ENCODE data around the gene YPEL3.
A peak's percentile ranks its signal among the peaks of the same experiment; 100 is the strongest.

The YPEL3 gene

GRCh38 chr16:30113031-30113710, 17.2 kb upstream of the YPEL3 start, which contains the start of gene GDPD3:
Gene GDPD3 (minus strand): TSS chr16:30113537. CDS start chr16:30113478, 59 bp downstream.
- in situ Hi-C loops (cut with MboI; ENCODE audit: low sequenced_read_pairs), result loop anchor here (25.0 kb wide), 1 partner anchor 524 kb away; no protein-coding TSS in a partner anchor

DNA sequence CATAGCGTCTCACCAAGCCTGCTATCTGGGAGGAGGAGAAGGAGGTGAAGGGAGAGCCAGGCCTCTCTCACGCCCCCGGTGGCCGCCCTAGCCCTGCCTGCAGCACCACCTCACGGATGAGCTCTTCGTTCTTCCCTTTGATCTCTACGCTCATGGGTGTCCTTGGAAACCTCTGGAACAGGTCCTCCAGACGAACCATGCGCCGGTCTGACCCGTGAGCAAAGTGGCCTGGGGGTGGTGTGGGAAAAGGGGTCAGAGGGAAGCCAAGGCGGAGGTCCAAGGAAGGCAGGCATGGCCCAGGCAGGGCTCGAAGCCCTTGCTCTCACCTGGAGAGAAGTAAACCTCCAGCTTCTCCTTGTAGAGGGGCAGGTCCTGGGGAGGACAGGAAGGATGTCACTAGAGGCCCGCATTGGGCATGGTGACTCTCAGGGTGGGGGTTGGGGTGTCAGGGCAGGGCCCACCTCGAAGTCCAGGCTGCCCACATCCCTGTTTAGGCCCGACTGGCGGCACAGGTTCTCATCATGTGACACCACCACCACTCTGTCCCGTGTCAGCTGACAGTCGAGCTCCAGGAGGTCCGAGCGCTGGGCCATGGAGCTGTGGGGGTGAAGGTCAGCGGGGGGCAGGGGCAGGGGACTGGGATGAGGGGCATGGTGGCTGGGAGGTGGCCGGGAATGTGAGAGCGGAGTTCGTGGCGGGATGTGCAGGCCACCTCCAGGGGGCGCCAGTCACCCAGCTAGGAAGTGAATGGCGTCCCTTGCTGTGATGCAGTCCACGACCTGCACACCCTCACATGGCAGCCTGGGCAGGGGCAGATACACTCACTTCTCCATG, 16.4 kb upstream of the YPEL3 start:
- in situ Hi-C loops (cut with MboI; ENCODE audit: low sequenced_read_pairs), result loop anchor here (25.0 kb wide), 1 partner anchor 525 kb away; no protein-coding TSS in a partner anchor

More at GRCh38 chr16:30113031-30113710, 17.2 kb upstream of the YPEL3 start, which contains the start of gene GDPD3:
- H3K4me3 ChIP-seq, result no peak within 1 kb of the TSS
- H3K36me3 ChIP-seq (replicated peaks), result peaks cover 9% of the 10 kb centered on the region; the same call in 1 of the 2 replicates
- H3K4me1 ChIP-seq, result no peaks in the 10 kb centered on the region
- no peaks in the 10 kb centered on the region for H3K27me3 ChIP-seq (ENCODE audit: low read depth)
- peak in 1 of 2 experiments; percentile 27 for DNase-seq (ENCODE audit: low spot score in 2 of 2)
- no peaks in the 10 kb centered on the region for H3K9me3 ChIP-seq

GRCh38 chr16:30110661-30111060, 14.6 kb upstream of the YPEL3 start:
- Histone ChIP-seq H3K27me3 (ENCODE audit: low read depth) (no peaks in the 10 kb centered on the region), H3K36me3 (replicated peaks) (0 out of 2 replicates have a peak, but pooled peaks cover 2% of the 10 kb centered on the region), H3K9me3 (no peaks in the 10 kb centered on the region), H3K4me3 (no peak overlapping the region), H3K4me1 (no peaks in the 10 kb centered on the region)
- in situ Hi-C loops (cut with MboI; ENCODE audit: low sequenced_read_pairs), result loop anchor here (25.0 kb wide), 1 partner anchor 527 kb away; no protein-coding TSS in a partner anchor
- DNase-seq (ENCODE audit: low spot score in 2 of 2), result no peak

More for the DNA sequence above, 16.4 kb upstream of the YPEL3 start:
- no peaks in the 10 kb centered on the region for H3K27me3 ChIP-seq (ENCODE audit: low read depth)
- 0 out of 2 replicates have a peak, but pooled peaks cover 2% of the 10 kb centered on the region for H3K36me3 ChIP-seq (replicated peaks)
- H3K4me3 ChIP-seq, result no peak overlapping the region
- peak in 1 of 2 experiments; percentile 82 for DNase-seq (ENCODE audit: low spot score in 2 of 2)
- no peaks in the 10 kb centered on the region for H3K9me3 ChIP-seq
- no peaks in the 10 kb centered on the region for H3K4me1 ChIP-seq

DNA sequence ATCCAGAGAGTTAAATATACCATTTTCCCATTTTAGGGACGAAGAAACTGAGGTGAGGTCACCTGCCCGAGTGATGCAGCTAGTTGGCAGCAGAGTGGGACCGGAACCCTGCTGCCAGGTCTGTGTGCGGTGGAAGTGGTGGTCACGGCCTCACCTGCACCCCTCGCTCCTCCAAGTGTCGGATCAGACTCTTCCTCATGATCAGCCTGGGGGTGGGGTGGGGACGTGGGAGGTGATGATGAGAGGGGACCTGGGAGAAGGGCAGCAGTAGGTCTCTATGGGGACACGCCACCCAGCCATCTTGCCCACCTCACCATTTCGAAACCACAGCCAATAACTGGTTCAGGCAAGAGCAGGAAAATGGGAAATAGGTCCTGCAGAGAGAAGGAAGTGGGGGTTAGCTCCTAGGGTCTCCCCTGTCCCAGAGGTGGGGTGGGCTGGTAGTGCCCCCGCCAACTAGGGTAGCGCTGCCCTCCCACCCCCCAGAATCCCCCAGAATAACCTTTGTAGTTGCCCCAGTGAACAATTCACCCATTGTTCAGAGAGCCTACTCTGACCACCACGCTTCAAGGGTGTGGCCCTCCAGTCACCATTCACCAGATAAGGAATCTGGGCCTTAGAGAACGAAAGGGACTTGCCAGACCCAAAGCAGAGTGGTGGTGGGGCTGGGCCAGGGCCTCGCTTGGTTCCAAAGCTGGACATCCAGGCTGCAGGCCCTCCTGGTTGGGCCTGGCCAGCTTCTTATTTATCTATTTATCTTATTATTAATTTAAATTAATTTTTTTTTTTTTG, 12.2 kb upstream of the YPEL3 start:
- no peaks in the 10 kb centered on the region for H3K36me3 ChIP-seq (replicated peaks)
- no peak overlapping the region for H3K4me3 ChIP-seq
- H3K27me3 ChIP-seq (ENCODE audit: low read depth), result no peaks in the 10 kb centered on the region
- in situ Hi-C loops (cut with MboI; ENCODE audit: low sequenced_read_pairs), result loop anchor here (25.0 kb wide), 1 partner anchor 529 kb away; no protein-coding TSS in a partner anchor
- DNase-seq (ENCODE audit: low spot score in 2 of 2), result no peak
- no peaks in the 10 kb centered on the region for H3K9me3 ChIP-seq
- H3K4me1 ChIP-seq, result no peaks in the 10 kb centered on the region

DNA sequence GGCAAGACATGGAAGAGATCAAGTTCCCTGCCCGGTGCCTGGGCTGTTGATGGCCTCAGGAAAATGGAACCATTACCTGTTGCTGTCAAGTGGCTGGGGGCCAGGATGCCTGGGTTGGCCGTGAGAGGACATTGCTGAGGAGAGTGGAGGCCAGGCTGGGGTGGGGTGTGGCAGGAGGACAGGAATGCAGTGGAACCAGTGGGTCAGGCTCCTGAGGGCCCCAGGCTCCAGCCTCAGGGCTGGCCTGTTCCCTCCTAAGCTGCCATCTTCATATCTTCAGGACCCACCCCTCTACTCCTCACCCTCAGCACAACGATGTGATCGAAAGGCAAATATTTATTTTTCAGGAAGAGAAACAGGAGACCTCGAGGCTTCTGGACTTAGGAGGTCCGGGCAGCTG, 8.5 kb upstream of the YPEL3 start:
- Histone ChIP-seq H3K27me3 (ENCODE audit: low read depth) (no peaks in the 10 kb centered on the region), H3K36me3 (replicated peaks) (no peaks in the 10 kb centered on the region), H3K9me3 (no peaks in the 10 kb centered on the region), H3K4me1 (no peaks in the 10 kb centered on the region), H3K4me3 (no peak overlapping the region)
- in situ Hi-C loops (cut with MboI; ENCODE audit: low sequenced_read_pairs), result loop anchor here (25.0 kb wide), 1 partner anchor 533 kb away; no protein-coding TSS in a partner anchor
- DNase-seq (ENCODE audit: low spot score in 2 of 2), result no peak

DNA sequence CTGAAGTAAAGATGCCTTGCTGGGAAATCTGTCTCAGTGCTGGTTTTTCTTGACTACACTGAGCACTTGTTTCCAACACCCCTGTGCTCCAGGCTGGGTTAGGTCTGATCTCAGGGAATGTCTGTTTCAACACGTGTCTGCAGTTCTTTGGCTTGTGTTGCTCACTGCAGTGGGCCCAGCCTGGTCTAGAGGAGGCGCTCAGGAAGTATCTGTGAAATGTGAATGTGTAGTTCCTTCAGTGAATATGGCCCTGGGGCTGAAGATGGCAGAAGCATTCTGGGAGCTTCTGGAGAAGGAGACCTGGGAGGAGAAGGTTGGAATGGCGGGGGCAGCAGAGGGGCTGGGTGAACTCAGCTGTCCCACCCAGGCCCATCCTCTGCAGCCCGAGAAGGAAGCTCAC, 8.1 kb upstream of the YPEL3 start:
- DNase-seq (ENCODE audit: low spot score in 2 of 2), result no peak
- no peak overlapping the region for H3K4me3 ChIP-seq
- no peaks in the 10 kb centered on the region for H3K4me1 ChIP-seq
- H3K36me3 ChIP-seq (replicated peaks), result no peaks in the 10 kb centered on the region
- no peaks in the 10 kb centered on the region for H3K27me3 ChIP-seq (ENCODE audit: low read depth)
- H3K9me3 ChIP-seq, result no peaks in the 10 kb centered on the region
- in situ Hi-C loops (cut with MboI; ENCODE audit: low sequenced_read_pairs), result loop anchor here (25.0 kb wide), 1 partner anchor 533 kb away; no protein-coding TSS in a partner anchor

DNA sequence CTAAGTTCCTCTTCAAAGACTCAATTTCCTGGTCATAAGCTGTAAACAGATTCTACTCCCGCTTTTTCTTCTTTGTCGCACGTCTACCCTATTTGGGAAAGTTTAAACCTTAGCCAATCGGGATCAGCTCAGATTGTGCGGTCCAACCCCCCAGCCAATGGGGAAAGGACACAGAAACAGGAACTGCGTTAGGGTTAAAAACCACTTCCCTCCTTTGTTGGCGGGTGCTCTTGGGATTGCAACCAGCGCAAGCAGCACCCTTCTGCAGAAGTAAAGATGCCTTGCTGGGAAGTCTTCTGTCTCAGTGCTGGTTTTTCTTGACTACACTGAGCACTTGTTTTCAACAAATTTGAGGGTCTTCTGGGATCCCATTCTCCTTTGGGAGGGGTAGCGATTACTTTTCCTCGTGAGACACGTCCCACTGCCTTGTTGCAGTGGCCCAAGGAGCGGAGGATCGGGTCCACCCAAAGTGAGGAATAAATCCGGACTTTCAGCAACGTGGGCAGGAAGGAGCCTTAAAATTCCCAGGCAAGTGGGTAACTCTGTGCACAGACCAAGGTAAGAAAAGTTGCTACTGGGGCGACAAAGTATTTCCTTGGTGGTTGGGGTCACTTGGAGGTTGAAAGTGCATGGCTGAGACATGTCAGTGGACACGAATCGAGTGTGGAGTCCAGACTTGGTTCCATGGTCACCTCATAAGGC, 1.0 kb upstream of the YPEL3 start:
- H3K27me3 ChIP-seq (ENCODE audit: low read depth), result no peaks in the 10 kb centered on the region
- in situ Hi-C loops (cut with MboI; ENCODE audit: low sequenced_read_pairs), result loop anchor here (25.0 kb wide), 1 partner anchor 290 kb away; the partner anchor contains the start of genes SEPTIN1 and ZNF48
- H3K9me3 ChIP-seq, result peaks cover 19% of the 10 kb centered on the region
- H3K4me3 ChIP-seq, result peak overlapping the region; percentile 30
- peaks cover 14% of the 10 kb centered on the region for H3K4me1 ChIP-seq
- H3K36me3 ChIP-seq (replicated peaks), result no peaks in the 10 kb centered on the region; the same call in 1 of the 2 replicates
- no peak for DNase-seq (ENCODE audit: low spot score in 2 of 2)

DNA sequence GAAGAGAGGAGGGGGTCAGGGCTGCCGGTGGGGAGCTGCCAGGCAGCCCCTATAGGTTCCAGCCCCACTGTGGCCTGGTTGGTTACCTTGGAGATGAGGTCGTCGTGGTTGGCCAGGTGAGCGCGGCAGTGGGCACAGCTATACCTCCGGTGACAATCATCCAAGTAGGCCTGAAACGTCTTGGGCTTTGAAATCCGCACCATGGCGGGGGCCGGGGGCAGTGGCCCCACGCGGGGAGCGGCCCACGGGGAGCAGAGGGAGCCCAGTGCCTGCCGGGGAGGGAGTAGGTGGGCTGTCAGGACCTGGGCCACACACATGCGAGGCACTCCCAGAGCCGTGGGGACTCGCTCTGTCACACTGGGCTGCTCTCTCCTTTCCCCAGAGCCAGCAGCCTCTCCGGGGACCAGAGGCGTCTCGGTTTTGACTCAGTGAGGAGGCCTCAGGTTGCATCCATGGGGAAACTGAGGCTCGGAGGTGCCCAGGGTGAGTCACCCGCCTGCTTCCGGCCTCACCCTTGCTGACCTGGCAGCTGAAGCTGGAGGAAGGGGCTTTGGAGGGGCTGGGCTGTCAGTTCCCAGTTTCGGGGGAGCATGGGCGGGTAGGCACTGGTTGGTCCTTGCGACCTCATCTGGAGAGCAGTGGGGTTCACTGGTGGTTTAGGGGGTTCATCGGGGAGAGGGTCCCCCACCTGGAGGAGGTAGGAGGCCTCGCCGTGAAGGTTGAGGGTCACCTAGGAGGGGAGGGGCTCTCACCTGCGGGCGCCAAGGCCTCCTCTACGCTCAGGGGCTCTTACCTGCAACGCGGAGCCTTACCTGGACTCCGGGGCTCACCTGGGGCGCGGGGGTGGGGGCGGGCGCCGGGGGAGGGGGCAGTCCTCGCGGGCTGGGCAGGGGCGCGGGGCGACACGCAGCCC, 591 bp downstream of the YPEL3 start:
- in situ Hi-C loops (cut with MboI; ENCODE audit: low sequenced_read_pairs), result loop anchor here (25.0 kb wide), 1 partner anchor 292 kb away; the partner anchor contains the start of genes SEPTIN1 and ZNF48
- H3K4me3 ChIP-seq, result peak overlapping the region; percentile 21
- peaks cover 18% of the 10 kb centered on the region for H3K4me1 ChIP-seq

DNA sequence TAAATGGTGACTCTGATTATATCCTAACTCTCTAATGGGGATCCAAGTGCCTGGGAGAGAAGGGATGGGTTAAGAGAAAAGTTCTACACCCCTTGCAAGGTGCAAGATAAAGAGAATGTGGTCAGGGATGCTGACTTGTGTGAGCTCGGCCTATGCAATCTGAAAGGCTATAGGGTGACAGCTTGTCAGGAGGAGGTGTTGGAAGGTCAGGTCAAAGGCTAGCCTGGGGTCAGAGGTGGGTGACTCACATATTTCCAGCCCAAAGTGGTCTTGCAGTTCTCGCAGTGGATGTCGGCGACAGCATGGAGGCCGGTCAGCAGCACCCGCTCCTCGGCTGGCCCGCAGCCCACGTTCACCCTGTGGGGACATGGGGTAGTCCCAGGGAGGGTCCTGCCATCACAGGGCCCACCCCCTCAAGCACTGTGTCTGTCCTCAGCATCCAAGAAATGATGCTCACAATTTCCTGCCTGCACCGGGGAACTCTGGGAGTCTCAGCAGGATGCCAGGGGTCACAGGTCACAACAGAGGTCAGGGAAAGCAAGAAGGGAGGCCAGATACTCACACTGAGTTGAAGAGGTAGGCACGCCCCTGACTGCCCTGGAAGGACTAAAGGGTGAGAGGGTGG, 1.4 kb downstream of the YPEL3 start:
- in situ Hi-C loops (cut with MboI; ENCODE audit: low sequenced_read_pairs), result loop anchor here (25.0 kb wide), 1 partner anchor 293 kb away; the partner anchor contains the start of genes SEPTIN1 and ZNF48
- Histone ChIP-seq H3K4me1 (peaks cover 18% of the 10 kb centered on the region), H3K27me3 (ENCODE audit: low read depth) (no peaks in the 10 kb centered on the region), H3K4me3 (no peak overlapping the region), H3K36me3 (replicated peaks) (no peaks in the 10 kb centered on the region; the same call in 1 of the 2 replicates), H3K9me3 (peaks cover 19% of the 10 kb centered on the region)
- no peak for DNase-seq (ENCODE audit: low spot score in 2 of 2)

More for the DNA sequence above, 591 bp downstream of the YPEL3 start:
- H3K27me3 ChIP-seq (ENCODE audit: low read depth), result no peaks in the 10 kb centered on the region
- no peak for DNase-seq (ENCODE audit: low spot score in 2 of 2)
- H3K9me3 ChIP-seq, result peaks cover 19% of the 10 kb centered on the region
- no peaks in the 10 kb centered on the region; the same call in 1 of the 2 replicates for H3K36me3 ChIP-seq (replicated peaks)

DNA sequence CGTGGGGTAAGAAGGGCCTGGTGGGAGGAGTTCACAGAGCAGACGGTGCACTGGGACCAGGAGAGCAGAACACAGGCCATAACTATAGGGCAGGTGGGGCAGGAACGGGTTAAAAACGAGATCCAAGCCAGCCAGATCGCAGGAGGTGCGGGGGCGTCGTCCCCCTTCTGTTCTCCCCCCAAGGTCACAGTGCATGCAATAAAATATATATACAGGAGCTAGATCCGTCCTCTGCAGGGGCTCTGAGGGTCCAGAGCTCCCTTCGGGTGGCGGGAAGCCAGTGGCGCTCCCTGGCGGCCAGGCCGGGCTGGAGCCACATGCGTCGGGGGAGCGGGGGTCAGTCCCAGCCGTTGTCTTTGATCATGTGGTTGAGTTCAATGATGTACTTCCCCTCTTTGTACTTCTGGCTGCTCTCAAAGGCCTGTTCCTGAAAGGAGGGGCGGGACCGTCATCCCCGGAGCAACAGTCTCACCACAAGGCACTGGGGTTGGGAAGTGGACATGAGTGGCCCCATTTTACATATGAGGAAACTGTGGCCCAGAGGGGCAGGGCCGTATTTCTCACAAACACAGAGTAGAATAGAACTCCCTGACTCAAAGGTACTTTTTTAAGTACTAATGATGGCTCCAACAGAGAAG, 3.5 kb downstream of the YPEL3 start:
- peaks cover 18% of the 10 kb centered on the region for H3K4me1 ChIP-seq
- peaks cover 10% of the 10 kb centered on the region for H3K9me3 ChIP-seq
- DNase-seq (ENCODE audit: low spot score in 2 of 2), result peak; percentile 89 to 93
- H3K36me3 ChIP-seq (replicated peaks), result no peaks in the 10 kb centered on the region; the same call in 1 of the 2 replicates
- H3K4me3 ChIP-seq, result peak overlapping the region; percentile 40
- in situ Hi-C loops (cut with MboI; ENCODE audit: low sequenced_read_pairs), result loop anchor here (25.0 kb wide), 1 partner anchor 295 kb away; the partner anchor contains the start of genes SEPTIN1 and ZNF48
- H3K27me3 ChIP-seq (ENCODE audit: low read depth), result no peaks in the 10 kb centered on the region
